ENCODE measurements around the gene SPRTN.

DNA sequence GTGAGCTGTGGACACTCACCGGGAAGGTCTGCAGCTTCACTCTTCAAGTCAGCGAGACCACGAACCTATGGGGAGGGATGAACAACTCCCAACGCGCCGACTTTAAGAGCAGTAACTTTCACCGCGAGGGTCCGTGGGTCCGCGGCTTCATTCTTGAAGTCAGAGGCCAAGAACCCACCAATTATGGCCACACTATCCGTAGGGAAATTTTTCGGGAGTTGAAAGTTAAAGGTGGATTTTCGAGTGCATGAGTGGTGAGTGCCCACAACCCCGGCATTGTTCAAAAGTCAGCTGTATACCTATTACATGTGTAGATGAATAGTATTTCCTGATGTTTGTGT, 20.1 kb upstream of the SPRTN start:
- TF ChIP-seq, protein P1, sequence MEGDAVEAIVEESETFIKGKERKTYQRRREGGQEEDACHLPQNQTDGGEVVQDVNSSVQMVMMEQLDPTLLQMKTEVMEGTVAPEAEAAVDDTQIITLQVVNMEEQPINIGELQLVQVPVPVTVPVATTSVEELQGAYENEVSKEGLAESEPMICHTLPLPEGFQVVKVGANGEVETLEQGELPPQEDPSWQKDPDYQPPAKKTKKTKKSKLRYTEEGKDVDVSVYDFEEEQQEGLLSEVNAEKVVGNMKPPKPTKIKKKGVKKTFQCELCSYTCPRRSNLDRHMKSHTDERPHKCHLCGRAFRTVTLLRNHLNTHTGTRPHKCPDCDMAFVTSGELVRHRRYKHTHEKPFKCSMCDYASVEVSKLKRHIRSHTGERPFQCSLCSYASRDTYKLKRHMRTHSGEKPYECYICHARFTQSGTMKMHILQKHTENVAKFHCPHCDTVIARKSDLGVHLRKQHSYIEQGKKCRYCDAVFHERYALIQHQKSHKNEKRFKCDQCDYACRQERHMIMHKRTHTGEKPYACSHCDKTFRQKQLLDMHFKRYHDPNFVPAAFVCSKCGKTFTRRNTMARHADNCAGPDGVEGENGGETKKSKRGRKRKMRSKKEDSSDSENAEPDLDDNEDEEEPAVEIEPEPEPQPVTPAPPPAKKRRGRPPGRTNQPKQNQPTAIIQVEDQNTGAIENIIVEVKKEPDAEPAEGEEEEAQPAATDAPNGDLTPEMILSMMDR (IDR thresholded peaks at IDR 0.05), result no peak
- TF ChIP-seq POLR2A (IDR thresholded peaks at IDR 0.05), result no peak

Data from right lobe of liver (tissue), 4 donors.